ENCODE data around the gene PAMR1.

The PAMR1 gene

DNA sequence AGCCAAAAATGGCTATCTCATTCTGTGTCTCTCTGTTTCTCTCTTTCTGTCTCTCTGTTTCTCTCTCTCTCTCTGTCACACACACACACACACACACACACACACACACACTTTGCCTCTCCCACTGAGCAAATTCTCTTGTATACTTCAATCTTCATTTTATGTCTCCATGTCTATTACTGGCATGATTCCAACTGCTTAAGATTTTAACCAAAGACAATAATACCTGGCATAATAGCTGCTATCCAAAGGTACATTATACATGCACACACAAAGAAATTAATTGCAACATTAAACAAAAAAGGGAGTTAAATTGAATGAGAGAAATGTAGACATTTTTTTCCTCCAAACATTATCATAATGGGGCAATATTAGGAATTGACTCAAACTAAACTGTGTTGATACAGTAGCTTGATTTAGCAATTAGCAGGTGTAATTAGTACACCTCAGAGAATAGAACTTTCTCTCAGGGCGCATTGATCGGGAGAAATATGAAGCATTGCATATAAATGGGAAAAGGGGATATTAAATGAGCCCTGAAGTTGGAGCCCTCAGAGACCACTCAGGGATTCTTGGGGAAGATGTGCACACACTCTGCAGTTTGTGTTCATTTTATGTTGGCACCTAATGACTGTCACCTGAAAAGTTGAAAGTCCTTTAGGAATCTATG lies 88.7 kb downstream of the PAMR1 start:
- no peak for DNase-seq

DNA sequence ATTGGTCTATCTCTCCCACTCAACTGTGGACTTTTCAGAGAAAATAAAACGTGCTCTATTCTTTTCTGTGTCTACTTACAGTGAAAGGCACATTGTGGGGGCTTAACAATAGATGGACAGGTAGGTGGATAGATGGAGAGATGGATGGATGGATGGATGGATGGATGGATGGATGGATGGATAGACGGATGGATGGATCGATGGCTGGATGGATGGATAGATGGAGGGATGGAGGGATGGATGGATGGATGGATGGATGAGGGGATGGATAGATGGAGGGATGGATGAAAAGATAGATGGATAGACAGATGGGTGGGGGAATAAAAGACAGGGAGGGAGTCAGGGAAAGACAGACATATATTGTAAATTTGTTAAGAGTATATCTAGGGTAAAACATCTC lies 91.8 kb downstream of the PAMR1 start:
- no peak for DNase-seq

DNA sequence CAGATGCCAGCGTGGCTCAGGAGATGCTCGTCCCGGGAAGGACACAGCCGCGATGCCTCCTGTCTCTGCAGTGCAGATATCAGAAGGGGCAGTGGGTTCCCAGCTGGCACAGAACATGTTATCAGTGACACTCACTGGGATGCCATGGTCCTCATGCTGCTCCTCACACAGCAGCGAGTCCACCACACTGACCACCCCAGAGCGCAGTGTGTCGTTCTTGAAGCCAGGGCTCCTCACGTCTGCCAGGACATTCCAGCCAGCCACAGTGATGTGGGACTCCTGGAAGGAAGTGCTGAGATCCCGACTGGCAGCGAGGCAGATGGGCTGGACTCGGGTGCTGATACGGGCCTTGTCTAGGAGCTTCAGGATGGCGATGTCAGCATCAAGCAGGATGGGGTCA lies 93.0 kb downstream of the PAMR1 start:
- no peak for DNase-seq

DNA sequence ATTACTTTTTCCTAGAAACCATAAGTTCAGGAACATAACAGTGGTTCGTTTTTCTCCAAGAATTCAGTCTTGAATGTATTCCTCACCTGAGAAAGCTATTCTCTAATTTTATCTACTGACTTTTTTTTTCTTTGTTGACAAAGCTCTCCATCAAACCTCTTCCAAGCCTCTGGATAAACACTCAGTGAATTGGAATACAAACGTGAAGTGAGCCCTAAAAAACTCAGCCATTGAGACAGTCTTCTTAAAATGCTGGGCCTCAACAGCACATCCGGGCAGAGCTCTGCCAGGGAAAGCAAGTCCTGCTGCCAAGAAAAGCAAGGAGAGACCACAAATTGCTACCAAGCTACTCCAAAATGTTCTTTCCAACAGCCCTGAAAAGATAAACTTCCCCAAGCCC lies 98.3 kb downstream of the PAMR1 start:
- no peak for DNase-seq

DNA sequence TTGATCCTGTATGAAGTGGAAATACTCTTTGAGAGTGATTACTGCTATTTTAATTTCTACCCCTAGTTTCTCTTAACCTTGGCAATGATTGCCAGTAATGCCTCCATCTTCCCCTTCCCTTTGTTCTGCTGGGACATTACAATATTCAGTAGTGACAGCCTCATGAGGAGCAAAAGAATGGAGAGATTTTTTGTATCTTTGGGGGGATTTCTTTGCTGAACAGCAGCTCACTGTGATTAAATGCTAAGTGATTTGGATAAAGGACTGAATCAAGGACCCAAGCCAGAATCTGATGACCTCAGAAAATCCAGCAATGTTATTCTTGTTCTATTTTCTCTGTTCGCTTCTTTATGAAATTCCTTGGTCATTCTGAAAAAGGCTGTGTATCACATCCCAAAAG lies 99.1 kb downstream of the PAMR1 start:
- DNase-seq = no peak

DNA sequence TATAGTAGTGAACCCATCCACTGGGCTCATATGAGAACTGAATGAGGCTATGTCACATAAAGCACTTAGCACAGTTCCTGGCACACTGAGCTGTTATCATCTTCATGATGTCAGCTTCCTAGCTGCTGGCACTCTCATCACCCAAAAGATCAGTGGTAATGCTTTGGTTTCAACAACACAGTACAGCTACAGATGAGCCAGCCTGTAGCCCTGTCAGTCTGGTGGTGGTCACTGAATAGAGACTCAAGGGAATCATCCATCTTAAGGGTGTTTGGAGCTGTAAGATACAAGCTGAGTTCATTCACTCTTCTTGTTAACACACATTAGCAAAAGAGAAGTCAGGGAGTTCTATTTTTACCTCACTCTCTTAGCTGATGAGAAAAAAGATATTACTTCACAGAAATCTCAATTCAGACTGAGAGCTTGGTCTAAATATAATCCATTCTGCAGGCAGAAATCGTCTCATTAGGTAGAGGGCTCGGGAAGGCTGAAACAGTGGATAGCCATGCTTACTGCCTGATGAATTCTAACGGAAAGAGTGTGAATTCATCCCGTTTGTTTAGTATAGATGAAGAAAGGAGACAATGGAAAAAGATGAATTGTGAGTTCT lies 99.7 kb downstream of the PAMR1 start:
- DNase-seq = no peak

DNA sequence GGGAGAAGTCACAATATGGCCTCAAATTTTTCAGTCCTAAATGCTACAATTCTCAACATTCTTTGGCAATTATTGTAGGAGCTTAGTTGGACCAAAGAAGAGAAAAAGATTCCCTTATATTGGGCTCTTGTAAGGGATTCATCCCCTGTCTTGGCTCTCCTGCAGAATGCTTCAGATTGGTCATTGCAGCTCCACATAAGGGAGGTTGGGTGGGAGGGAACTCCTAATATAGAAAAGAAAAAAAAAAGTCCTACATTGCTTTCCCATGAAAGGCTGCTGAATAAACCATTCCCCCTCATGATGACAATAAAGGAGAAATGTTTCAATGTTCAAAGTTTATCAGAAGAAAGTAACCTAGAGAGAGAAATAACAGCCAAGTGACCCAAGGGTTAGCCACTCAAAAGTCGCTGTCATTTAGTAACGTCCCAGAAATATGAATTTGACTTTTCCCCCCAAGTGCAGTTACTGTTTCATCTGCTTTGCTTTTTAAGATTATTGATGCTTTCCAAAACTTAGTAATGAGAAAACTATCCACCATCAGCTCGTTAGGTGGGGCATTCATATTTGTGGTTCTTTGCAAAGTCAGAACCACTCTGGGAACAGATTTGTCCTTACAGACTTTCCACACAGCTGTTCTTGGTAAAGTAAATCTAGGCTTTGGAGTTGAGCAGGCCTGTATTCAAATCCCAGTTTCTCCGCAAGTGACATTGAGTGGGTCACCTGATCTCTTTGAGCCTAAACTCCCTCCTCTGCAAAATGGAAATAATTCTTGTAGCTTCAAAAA lies 101.1 kb downstream of the PAMR1 start:
- no peak for DNase-seq

DNA sequence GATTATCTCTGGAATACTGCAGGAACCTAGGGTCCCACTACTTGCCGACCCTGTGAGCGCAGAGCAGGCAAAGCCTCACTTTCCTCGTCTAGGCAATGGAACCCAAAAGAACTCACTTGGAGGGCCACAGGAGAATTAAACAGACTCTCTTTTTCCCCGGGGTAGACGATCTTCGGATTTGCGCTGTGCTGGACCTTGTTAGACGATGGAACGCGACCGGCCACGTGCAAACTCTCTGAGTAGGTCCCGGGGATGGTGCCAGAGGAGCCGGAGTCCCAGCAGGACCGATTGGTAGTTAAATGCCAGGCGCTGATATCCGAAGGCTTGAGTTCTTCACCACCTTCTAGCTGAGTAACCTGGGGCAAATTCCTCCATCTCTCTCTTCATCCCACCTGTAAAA lies 105.0 kb downstream of the PAMR1 start:
- no peak for DNase-seq

DNA sequence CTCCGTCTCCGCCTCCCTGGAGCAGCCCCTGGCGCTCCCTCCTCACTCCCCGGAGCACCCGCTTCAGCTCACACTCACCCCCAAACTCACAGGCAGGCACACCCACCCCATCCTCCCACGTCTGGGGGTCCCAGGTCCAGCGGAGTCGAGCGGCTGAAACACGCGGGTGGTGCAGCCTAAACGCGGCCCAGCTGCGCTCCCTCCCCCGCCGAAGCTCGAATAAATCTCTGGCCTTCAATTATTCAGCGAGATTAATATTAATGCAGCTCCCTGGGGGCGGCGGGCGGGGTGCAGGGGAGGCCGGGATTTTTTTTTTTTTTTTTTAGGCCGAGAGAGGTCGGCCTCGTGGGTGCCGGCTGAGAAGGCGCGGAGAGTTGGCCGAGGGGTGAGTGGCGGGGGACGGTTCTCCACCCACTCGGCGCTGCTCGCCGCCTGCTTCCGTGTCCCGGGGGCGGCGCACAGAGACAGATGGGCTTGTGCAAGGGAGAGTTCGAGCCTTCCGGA lies 105.5 kb downstream of the PAMR1 start:
- no peak for DNase-seq

DNA sequence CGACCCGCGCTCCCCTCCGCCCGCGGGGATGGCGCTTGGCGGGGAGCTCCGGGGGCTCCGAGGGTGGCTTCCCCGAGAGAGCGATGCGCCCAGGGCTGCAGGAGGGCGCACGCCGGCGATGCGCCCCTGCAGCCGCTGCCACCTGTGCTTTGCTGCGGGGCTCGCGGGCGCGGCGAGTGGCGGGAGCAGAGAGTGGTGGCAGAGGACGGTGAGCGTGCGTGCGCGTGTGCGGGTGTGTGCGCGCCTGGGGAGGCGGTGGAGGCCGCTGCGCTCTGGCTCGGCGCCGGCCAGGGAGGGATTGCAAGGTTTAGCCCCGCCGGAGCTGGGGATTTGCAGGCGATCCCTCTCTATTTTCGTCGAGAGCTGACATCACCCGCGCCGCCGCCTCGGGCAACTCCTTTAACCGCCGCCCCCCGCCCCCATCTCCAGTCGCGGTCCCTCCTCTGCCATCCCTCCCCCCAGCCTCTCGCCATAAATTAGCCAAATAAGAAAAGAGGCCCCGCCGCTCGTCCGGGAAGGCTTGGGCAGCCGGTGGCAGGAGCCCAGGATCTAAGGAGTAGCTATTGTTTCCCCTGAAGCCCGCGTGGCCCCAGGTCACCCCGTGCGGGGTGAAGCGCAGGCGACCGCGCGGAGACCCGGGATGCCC lies 106.1 kb downstream of the PAMR1 start, which contains the start of gene SLC1A2:
TSS of gene SLC1A2 (minus strand) at position 375 of the 646 bp plus-strand sequence. CDS start 592 bp downstream, outside the sequence.
- DNase-seq = no peak

DNA sequence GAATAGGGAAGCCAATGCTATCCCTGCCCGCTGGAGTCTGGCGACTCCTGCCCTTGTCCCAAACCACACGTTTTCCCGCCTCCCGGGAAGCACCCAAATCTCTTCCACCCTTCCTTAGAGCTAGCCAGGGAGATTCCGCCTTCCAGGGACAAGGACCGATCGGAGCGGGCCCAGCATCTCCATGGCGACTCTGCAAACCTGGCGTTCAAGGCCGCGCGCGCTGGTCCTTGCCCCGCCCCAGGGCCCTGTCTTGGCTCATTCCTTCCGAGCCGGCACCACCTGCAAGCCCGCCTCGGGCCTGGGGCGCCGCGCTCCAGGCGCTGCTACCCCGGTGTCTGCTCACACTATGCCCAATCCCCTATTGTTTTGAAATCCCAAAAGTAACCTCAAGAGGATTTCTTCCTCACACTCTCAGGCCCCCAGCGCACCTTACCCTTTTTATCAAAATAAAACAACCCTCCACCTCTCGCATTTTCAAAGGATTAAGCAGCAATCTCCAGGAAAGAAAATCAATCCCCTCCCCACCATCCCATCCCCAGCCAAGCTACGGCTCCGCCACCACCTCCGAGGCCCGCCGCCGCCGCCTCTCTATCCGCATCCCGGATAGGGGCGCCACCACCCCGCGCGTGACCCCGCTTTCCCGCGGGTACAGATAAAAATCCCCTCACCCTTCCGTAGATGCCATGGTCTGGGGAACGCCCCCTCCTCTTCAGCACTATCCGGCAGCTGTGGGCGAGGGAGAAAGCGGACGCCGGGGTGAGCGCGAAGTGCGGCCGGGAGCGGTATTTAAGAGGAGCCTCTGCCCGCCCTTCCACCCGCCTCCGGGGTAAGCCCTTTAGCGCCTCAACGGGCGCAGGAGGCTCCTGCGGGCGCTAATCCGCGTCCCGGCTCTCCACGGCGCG lies 106.9 kb downstream of the PAMR1 start:
- DNase-seq = no peak

DNA sequence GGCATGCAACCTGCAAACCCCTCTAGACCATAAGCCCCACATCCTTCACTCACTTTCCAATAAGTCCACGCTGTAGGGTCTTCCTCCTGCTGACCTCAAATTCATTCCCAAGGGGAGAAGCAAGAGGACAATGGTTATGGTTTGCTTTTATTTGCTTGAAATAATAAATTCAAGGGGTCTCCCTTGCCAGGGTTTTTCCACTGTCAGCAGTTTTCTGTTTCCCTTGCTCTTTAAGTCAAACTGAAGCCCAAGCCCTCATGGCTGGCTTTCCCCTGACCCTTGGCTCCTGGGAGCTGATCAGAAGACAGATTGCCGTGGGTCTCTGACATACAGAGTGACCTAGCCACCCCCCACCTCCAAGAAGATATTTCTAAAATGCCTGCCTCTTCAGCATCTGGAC lies 109.9 kb downstream of the PAMR1 start:
- DNase-seq = no peak

DNA sequence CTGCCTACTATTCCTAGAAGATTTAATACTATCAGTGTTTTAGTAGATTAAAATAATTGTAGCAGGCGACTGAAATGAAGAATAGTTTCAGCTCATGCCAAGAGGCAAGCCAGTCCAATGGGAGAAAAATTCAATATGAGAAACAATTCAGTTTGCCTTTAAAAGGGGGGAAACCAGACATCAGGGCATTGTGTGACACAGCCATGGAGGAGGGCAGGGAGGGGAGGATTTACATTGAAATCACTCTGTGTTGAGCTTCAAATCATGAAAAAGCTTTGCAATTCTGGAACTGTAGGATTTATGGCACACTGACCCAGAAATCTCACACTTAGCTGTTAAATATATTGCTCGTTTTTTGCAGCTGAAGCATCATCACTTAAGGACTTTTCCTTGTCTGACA lies 110.6 kb downstream of the PAMR1 start:
- no peak for DNase-seq

DNA sequence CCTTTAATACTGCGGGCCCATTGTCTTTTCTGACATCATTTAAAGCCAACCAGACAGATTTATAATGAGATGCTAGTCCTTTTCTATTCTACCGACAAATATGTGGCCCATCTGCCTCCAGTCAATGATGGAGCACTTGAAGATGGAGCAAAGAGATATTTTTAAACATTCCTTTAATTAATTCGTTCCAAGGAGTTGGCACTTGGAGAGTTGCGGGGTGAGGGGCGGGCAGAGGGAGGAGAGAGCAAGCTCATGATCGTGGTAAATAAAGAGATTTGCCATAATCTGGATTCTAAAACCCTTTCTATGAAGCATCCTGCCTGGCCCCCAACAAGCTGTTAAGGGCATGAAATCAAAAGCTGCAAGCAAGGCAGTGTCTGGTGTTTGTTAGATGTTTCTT lies 111.1 kb downstream of the PAMR1 start:
- DNase-seq = no peak

DNA sequence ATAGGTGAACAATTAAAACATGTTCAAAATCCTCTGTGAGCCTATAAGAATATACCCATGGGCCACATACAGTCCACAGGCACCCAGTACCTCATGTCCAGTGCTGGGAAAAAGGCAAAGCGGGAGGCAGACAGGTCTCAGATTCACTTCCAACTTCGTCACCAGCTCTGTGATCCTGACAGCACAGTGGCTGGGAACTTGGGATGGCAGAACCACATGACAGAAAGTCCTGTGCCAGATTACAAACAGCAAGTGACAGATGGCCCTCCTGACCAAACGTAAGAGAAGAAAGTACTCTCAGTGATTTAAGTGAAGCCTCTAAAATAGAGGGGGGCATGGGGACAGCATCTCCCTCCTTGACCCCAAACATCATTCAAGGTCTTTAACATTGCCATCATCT lies 111.8 kb downstream of the PAMR1 start:
- DNase-seq = no peak

DNA sequence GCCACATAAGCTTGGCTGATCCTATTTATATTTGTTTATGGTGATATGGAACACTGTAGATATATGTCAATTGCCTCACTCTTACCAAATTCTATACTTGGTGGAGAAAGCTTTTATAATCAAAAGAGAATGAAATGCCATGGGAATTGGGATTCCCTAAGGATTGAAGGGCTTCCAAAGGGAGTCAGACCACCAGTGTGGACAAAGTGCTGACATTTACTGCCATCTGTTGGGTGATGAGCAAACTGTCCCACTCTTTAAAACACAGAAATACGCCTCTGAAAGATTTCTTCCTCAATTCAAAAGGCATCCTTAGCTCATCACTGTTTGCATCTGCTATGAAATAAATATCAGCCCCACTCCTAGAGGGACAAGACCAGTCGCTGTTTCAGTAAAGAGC lies 113.1 kb downstream of the PAMR1 start:
- no peak for DNase-seq

DNA sequence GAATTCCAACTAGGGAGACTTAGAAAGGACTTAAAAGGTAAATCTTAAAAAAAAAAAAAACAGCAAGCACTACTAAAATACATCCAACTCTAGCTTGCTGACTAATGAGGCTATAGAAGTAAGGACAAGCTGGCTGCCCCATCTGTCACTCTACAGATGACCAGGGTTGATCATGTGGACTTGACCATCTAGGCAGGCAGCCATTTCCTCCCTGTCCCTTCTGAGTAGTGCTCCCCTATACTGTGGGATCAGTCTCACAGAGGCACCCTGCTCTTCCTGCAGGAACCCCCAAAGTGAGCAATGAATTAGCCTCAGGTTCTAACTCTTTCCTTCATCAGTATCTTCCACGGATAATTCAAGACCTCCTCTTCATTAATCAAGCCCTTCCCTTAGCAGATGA lies 118.4 kb downstream of the PAMR1 start:
- no peak for DNase-seq

DNA sequence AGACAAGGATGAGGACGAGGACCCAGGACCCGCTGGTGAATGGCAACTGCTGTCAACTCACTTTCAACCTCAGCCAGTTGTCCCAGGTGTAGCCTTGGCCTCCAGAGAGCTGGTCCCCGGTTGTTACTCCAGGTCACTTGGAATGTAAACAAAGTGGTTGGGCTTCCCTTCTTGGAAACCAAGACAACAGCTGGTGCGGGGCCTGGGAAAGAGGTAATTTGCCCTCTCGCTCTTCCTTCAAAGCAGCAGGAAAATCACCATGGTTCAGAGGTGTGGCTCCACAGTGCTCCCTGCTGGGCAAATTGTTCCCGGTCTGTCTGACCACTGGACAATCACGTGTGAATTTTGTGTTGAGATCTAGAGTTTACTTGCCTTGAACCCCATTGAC lies 121.0 kb downstream of the PAMR1 start:
- no peak for DNase-seq

DNA sequence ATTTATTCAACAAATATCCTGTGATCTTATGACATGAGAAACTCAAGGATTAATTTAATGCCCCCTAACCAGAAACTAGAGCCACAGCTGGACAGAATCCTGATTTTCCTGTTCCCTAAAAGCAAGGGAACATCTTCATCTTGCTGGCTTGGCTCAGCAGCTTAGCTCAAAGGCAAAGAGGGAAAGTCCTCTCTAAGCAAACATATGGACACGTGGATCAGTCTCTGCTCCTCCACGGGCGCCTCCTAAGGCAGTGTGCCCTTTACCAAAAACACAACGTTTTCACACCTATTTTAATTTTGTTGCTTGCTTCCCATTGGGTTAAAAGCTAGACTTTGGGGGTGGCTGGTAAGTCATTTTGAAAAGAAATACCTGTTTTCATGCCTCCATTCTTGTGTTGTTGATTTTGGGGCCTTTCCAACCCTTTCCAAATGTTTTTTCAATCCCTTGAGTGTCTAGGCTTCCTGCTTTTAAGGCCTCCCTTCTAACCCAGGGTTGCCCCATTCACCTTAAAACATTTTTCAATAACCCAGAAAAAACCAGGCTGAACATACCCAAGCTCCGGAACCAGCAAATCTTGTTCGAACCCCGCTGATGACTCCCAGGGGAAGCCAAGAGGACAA lies 121.5 kb downstream of the PAMR1 start:
- DNase-seq = no peak

DNA sequence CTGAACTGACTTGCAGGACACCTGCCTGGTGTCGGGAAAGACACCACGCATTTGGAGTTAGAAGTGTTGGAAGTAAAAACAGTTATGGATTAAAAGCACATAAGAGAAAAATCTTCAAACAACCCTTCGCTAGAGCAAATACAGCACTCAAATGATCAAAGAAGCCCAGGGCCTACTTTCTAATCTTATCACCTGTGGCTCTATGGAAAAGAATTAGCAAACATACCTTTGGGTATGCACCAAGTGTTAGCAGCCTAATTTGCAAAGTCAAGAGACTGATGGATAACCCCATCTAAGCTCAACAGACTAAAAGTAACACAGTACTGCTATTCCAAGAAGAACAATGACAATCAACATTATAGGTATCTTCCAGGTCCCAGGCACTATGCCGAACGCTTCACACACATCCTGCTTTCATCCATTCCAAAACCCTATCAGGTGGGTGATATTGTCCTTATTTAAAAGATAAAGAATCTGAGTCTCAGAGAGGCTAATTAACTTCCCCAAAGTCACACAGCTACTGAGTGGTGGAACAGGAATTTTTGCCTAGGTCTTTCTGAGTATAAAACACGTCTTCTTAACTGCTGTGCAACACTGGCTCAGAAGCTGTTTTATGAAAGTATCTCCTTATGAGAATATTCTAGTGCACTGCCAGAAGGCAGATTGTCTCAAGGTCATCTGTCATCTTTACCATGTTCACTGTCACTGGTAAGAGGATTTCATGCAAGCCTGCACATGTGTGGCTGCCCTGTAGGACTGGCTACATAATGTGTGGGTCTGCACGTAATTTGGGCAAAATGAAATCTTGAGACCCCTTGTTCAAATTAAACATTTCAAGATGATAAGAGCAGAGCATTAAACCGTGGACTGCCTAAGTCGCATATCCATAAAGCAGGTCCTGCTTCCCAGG lies 122.4 kb downstream of the PAMR1 start:
- no peak for DNase-seq

DNA sequence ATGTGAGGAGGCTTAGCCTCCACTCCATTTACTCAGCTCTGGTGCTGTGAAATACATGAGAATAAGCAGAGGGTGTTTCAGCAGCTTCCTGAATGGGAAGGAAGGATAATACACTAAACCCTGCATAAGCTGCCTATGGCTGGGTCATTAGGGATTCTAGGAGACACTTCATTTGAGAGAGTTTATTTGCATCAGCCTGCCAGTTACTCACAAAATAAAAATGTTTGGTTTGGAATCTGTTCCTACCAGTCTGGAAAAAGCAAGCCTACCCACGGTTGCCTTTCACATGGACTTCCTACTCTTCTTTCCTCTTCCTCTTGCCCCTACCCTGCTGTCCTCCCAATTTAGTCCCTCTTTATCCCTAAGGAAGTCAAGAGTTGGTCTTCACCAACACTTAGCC lies 126.5 kb downstream of the PAMR1 start:
- no peak for DNase-seq

Data from effector CD8-positive, alpha-beta T cell (primary cell).